Measurements from ENCODE around the gene CLPSL1. TPM values are rescaled to one million over a fixed set of nuclear protein-coding genes. Genes with fewer than 3 reads are reported as not detected.

Gene CLPSL1
- total and polyA plus RNA-seq, 2 of the 8 experiments (the other 6 are each of a cell fraction or from before 2014, with no cell fraction given): not detected

- no peak for TF ChIP-seq CHD7 (IDR thresholded peaks at IDR 0.05; ENCODE audit: insufficient replicate concordance, low read length)
- TF ChIP-seq RNF2 (IDR thresholded peaks at IDR 0.05; ENCODE audit: borderline replicate concordance, low read depth, low read length, missing control alignments, poor library complexity, severe bottlenecking): no peak
- no peak for TF ChIP-seq SRF (IDR thresholded peaks at IDR 0.05; ENCODE audit: low read depth, low read length)
- no peak for TF ChIP-seq SP2 (IDR thresholded peaks at IDR 0.05; ENCODE audit: low read length)
Measured at GRCh38 chr6:35796236-35796635, 15.4 kb downstream of the CLPSL1 start (continued).
